22Rv1 (cell line): Measurements from ENCODE around the gene PPT2.

ENCODE experiments used
- H3K27ac ChIP-seq: fragments of 450-650 bp; 2 replicates; pipeline ENCODE4 v1.5.1; 2017
- CTCF ChIP-seq: fragments of 450-650 bp; IDR thresholded peaks from 2 replicates; pipeline ENCODE4 v1.5.1; 2017; ENCODE audit warnings: mild to moderate bottlenecking
- ZFX ChIP-seq: fragments of 450-650 bp; IDR thresholded peaks from 2 replicates; pipeline ENCODE4 v1.6.1; 2017; ENCODE audit warnings: antibody characterized with exemption, borderline replicate concordance

Gene PPT2

DNA sequence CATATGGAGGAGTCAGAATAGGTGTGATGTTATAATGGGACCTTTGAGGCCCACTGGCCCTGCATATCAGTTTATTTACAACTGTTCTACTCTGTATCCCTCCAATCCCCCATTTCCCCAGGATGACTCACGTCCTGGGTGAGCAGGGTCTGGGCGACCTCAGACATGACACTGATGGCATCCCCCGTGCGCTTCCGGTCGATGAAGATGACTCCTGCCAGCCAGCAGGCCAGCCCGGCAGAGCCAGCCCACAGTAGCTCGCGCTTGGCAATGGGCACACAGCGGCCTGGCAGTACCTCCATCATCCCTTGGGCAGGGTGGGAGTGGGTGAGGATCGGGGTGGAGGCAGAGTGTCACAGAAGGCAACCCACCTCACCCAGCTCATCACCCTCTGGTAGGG lies 16.4 kb downstream of the PPT2 start:
- no peak for TF ChIP-seq CTCF
- no peak for TF ChIP-seq ZFX
- H3K27ac ChIP-seq: no peak overlapping the region

GRCh38 chr6:32171234-32171633 lies 17.3 kb downstream of the PPT2 start:
- no peak for TF ChIP-seq ZFX
- TF ChIP-seq CTCF: no peak
- no peak overlapping the region for H3K27ac ChIP-seq

DNA sequence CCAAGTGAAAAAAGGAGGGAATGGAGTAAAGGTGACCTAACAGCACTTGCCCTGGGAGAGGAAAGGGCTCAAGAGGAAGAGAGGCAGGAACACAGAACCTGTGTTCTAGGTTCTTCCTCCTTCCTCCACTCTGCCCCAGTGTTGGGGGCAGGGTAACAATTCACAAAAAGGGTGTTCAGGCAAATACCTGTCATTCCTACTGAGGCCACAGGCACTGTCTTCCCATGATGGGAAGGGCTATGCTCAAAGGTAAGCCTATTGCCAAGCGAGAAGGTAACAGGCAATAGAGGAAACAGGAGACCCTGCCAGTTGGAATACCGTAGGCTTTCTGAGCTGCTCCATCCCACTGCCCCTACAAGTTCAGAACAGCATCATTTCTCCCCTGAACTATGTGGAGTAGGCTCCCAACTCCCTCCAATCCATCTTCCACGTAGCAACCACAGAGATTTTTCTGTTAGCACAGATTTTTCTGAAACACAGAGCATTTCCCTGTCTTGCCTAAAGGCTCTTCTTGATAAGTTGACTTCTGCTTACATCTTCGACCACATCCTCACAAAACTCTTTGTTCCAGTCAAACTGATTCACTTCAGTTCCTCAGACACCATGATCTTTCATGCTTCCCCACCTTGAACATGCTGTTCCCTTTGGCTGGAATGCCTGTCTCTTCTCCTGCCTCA lies 19.2 kb downstream of the PPT2 start:
- H3K27ac ChIP-seq: no peak overlapping the region
- no peak for TF ChIP-seq ZFX
- no peak for TF ChIP-seq CTCF

GRCh38 chr6:32174416-32174815 lies 20.5 kb downstream of the PPT2 start:
- no peak for TF ChIP-seq ZFX
- no peak for TF ChIP-seq CTCF
- H3K27ac ChIP-seq: no peak overlapping the region

GRCh38 chr6:32175322-32175710 lies 21.4 kb downstream of the PPT2 start:
- peak overlapping the region; percentile 99 for H3K27ac ChIP-seq

DNA sequence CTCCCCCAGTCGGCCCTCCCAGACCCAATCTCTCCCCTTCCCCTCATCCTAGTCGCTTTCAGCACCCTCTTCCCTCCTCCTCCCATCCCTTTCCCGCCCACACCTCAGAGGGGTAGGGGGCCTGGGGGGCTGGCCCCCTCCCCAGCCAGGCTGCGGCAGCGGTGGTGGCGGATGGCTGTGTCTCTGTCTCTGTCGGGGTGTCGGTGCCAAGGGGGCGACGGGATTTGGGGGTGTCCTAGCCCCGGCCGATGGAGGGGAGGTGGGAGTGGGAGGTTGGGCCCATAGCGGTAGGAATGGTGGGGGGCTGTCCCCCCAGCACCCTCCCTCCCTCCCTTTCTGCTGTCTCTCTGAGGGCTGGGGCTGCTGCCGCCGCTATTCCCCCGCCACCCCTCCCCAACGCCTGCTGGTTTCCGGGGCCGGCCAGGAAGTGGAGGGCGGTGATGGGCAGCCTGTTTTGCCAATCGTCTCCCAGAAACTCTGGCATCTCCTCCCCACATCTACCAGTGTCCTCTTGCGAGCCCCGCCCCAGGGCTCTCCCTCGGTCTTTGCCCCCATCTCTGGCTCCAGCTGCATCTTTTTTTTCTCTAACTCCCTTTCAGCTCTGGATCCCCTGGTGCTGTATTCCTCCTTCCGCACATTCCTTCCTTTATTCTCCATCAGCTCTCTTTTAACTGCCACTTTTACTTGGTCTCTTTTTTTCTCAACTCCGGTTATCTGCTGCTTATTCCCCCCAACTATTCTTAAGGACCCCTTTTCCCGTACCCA lies 22.0 kb downstream of the PPT2 start, which contains the start of gene AGPAT1:
Gene AGPAT1 (minus strand): TSS at position 374 of the 765 bp plus-strand sequence. CDS start 4,588 bp downstream, outside the sequence.
- H3K27ac ChIP-seq: peak within 1 kb of the TSS; percentile 99
- TF ChIP-seq ZFX: no peak
- TF ChIP-seq CTCF: no peak

More at GRCh38 chr6:32175322-32175710, 21.4 kb downstream of the PPT2 start:
- TF ChIP-seq ZFX (no peak), CTCF (no peak)
